NCI-H2227 (cell line): ENCODE results near the gene KIF16B.

Source experiments
- DNase-seq: peaks from one replicate; lab custom pipeline; 2025; ENCODE audit not compliant: unreplicated experiment; lab: John Stamatoyannopoulos, UW

KIF16B gene, protein sequence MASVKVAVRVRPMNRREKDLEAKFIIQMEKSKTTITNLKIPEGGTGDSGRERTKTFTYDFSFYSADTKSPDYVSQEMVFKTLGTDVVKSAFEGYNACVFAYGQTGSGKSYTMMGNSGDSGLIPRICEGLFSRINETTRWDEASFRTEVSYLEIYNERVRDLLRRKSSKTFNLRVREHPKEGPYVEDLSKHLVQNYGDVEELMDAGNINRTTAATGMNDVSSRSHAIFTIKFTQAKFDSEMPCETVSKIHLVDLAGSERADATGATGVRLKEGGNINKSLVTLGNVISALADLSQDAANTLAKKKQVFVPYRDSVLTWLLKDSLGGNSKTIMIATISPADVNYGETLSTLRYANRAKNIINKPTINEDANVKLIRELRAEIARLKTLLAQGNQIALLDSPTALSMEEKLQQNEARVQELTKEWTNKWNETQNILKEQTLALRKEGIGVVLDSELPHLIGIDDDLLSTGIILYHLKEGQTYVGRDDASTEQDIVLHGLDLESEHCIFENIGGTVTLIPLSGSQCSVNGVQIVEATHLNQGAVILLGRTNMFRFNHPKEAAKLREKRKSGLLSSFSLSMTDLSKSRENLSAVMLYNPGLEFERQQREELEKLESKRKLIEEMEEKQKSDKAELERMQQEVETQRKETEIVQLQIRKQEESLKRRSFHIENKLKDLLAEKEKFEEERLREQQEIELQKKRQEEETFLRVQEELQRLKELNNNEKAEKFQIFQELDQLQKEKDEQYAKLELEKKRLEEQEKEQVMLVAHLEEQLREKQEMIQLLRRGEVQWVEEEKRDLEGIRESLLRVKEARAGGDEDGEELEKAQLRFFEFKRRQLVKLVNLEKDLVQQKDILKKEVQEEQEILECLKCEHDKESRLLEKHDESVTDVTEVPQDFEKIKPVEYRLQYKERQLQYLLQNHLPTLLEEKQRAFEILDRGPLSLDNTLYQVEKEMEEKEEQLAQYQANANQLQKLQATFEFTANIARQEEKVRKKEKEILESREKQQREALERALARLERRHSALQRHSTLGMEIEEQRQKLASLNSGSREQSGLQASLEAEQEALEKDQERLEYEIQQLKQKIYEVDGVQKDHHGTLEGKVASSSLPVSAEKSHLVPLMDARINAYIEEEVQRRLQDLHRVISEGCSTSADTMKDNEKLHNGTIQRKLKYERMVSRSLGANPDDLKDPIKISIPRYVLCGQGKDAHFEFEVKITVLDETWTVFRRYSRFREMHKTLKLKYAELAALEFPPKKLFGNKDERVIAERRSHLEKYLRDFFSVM (N-terminal part only)

DNA sequence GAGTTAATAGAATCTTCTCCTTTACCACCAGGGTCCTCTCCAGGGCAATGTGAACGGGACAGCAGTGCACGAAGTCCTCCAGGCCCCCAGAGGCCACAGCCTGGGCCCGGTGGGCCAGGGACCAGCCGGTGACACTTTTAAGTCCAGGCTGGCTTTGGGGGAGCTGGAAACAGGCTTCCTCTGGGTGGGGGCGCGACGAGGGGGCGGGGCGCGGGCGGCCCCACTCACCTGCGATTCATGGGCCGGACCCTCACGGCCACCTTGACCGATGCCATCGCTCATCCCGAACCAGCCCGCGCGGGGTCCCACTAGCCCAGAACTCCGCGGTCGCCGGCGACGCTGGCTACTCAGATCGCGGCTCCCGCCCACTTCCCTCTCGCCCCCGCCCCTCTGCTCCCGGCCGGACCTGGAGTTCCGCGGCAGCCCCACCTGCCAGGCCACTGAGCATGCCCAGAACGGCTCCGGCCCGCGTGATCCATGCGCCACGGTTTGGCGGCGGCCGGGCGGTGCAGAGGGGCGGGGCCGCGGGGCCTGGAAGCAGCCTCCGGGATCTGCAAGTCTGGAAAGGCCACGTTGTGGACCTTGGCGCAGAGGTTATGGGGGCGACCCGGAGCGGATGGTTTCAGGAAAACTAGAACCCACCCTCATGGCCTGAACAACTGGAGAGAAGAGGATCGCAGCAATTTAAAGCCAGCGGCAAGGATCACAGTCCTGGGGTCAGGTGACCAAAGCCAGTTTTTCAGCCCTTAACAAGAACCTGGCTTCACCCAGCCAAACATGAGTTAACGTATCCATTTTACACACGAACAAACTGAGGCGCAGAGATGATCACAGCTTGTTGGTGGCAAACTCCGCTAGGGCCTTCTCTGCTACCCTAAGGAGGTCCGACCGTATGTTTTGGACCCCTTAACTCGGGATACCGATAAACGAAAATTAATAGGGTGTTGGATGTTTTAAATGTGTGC lies at the start of gene KIF16B:
Gene KIF16B, minus strand, starts transcription at position 448 of the 965 bp plus-strand sequence. Its CDS starts 173 bp downstream, at position 275.
- peak; percentile 93 for DNase-seq

DNA sequence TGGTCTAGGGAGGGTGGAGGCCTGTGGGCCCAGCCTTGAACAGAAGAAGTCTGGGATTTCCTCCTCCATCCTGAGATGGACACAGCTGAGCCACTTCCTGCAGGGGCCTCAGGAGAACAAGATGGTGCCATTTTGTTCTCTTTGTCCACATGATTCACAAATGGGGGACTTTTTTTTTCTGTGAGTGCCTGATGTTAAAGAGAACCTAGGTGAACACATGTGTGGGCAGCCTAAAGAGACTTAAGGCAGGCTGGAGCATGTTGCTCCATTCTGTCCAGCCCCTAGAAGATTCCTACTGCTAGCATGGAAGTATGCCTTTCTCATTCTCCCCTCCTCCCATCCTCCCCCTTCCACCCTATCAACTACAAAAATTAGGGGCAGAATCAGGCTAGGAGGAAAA lies 49.3 kb upstream of the KIF16B start:
- DNase-seq: no peak

DNA sequence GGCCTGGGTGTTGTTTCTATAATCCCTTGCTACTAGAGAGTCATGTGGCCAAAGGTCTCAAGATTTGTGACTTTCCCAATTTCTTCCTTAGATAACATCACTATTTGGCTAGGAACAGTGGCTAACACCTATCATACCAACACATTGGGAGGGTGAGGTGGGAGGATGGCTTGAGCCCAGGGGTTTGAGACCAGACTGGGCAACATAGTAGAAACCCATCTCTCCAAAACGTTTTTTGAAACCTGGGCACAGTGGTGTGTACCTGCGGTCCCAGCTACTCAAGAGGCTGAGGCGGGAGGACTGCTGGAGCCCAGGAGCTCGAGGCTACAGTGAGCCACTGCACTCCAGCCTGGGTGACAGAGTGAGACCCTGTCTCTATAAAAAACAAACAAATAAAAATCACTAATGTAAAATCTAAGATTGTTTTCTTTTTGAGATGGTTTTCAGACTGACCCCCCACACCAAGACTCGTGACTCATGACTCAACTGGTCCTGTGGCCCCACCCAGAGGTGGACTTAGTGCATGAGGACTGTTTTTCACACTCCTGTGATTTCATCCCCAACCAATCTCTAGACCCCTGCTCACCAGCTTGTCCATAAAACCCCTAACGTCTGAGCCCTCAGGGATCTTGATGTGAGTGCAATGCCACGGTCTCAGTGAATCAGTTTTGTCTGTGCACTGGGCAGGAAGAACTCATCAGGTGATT lies 48.3 kb upstream of the KIF16B start:
- DNase-seq: no peak

GRCh38 chr20:16620961-16621360 lies 47.7 kb upstream of the KIF16B start:
- no peak for DNase-seq

- no peak for DNase-seq
These were observed 46.7 kb upstream of the KIF16B start for GRCh38 chr20:16619953-16620352.

DNA sequence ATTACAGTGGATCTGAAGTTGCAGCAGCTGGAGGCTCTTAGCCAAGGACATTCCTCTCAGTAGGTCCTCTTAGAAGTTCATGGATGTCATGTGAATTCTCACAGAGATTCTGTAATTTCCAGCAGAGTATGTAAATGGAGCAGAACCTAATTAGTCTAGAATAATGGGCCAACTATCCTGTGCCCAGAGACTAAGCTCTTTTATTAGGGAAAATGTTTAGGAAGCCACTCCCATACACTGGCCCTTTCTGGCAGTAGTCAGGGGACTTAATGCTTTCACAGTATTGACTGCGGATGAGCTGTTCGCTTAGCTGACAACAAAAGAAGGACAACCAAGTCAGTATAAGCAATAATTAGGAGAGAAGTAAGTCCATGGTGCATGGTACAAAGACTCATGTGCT lies 43.8 kb upstream of the KIF16B start:
- DNase-seq: no peak

GRCh38 chr20:16616317-16616716 lies 43.1 kb upstream of the KIF16B start:
- no peak for DNase-seq

DNA sequence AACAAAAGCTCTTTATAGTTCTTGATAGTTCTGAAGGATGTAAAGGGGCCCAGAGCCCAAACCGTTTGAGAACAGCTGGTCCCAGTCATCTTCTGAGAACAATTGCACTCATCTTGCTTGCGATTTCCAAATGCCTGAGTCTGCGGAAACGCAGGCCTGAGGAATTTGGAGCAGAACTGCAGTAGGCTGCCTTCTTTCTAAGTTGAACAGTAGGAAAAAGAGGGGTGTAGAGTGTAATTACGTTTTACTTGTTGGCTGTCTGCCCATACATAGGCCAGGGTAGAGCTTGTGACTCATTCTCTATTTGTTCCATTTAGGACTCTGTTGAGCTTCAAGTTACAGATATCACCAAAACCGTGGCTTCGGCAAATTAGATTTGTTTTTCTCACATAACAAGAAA lies 42.0 kb upstream of the KIF16B start:
- peak; percentile 5 for DNase-seq

- DNase-seq: no peak
These were observed 40.7 kb upstream of the KIF16B start for GRCh38 chr20:16613954-16614353.

DNA sequence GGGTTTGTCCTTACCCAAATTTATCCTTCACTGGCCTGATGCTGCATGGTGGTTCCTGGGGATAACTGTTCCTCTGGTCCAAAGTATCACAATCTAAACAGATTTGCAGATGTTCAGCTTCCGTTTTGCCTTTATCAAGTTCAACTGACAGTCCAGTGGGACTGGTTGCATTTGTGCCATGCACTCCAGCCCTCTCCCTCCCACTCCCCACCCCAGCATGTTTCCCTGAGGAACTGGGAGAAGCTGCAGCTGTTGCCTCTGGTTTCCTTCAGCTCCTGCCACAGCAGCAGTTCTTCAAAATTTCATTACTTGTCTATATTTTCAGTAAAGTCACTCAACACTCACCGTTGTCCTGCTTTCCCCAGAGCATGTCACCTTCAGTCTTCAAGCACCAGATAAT lies 39.5 kb upstream of the KIF16B start:
- DNase-seq: no peak

GRCh38 chr20:16611817-16612216 lies 38.6 kb upstream of the KIF16B start:
- no peak for DNase-seq

GRCh38 chr20:16609066-16609465 lies 35.8 kb upstream of the KIF16B start:
- no peak for DNase-seq

DNA sequence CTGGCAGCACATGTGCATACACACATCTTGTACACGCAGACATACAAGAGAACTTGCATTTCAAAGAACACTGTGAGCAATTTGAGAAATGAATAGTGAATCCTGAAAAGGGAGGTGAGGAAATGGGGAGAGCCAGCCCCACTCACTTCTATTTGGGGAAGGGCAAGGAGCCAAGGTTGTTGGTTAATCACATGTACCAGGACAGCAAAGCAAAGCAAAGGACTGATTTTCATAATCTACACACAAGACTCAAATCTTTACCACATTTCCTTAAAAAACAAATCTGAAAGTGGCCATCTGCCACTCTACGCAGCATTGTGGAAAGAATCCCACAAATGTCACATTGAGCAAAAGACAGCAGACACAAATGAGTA lies 35.0 kb upstream of the KIF16B start:
- DNase-seq: no peak

GRCh38 chr20:16607364-16608276 lies 34.4 kb upstream of the KIF16B start:
- DNase-seq: no peak

DNA sequence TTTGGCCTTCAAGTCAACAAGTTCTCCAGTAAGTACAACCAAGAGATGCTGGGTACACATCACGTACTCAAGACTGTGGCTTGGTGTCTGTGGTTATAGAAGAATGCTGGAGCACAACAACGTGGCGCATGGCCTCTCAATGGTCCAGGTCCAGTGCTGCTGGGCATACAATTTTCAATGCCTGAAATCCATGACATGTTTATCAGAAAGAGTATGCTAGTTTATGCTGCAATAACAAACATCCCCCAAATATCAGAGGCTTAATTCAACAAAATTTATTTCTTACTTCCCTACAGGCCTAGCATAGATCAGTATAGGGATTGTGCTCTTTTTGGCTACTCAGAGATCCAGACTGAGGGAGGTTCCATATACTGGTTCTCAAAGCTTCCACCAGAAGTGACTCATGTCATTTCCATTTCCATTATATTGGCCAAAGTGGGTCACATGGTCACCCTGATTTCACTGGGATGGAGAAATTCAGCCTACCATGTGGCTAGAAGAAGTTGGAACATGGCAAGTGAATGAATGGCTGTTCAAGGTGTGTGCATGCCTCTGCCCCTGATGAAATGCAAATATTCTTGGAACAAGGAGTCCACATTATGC lies 33.3 kb upstream of the KIF16B start:
- DNase-seq: no peak

GRCh38 chr20:16601047-16601446 lies 27.8 kb upstream of the KIF16B start:
- no peak for DNase-seq

DNA sequence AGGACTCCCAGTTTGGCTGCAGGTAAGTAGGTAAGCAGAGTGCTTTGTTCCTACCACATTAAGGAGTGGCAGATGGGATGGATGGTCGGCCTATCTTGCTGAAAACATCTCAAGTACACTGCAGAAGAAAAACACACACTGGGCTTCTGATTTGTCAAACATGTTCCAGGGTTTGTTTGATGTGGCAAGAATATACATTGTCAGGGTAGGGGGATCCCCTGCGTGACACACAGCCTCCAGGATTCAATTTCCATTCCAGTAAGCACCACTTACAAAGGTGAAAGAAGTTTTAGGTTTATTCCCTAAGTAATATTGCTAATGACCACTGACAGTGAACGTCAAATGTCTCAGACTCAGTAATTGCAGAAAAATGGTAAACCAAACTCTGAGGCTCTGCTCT lies 26.0 kb upstream of the KIF16B start:
- no peak for DNase-seq

- no peak for DNase-seq
These were observed 23.7 kb upstream of the KIF16B start for GRCh38 chr20:16596991-16597390.
